ENCODE results near the gene ADAM11. TPM values are rescaled to one million over a fixed set of nuclear protein-coding genes. Genes with fewer than 3 reads are reported as not detected.

ADAM11 gene
- total and polyA plus RNA-seq, 2 of the 4 experiments (the other 2 are of a cell fraction) = 0.36 to 0.53 TPM

DNA sequence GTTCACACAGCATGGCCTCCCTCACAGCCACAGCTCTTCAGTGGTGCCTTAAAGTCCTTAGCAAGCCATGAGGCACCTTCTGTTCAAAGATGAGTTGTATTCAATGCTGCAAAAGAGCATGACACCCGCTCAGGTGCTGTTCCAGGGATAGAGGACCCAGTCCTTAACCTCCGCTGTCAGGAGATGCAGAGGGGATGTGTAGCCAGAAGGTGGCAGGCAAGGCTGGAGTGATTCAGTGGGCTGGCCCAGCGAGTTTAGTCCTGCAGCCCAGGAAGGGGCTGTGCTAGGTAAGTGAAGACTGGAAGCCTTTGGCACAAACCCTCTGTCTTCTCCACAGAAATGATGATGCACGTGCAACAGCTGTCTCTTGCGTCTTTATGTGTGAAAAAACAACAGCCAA lies 25.0 kb upstream of the ADAM11 start:
- H2BK20ac ChIP-seq (ENCODE audit: low read depth, low read length) = no peak overlapping the region
- ChIA-PET CTCF (no interaction called here), POLR2A (ENCODE audit: unreplicated experiment) (no interaction called here)
- peak; percentile 59 for ATAC-seq (ENCODE audit: low read depth)
- in situ Hi-C loops (cut with MboI; ENCODE audit: low sequenced_read_pairs) = no loop called here
- no peaks in the 10 kb centered on the region for H3K4me1 ChIP-seq (ENCODE audit: control insufficient read depth, insufficient read depth, low read length)
- H3K9me3 ChIP-seq (ENCODE audit: control insufficient read depth, insufficient read depth, low read length) = no peaks in the 10 kb centered on the region
- H2BK5ac ChIP-seq (ENCODE audit: low read depth, low read length, poor library complexity, severe bottlenecking) = no peak overlapping the region
- no peak overlapping the region for H4K91ac ChIP-seq (ENCODE audit: insufficient read depth, low read depth, low read length)
- H3K27me3 ChIP-seq (ENCODE audit: control insufficient read depth, insufficient read depth, low read length) = no peaks in the 10 kb centered on the region
- H3K4me2 ChIP-seq (ENCODE audit: low read depth, low read length) = no peak overlapping the region
- no TSS peak for BruUV-seq (replicated peaks)
- H3K14ac ChIP-seq (replicated peaks; ENCODE audit: low read depth, low read length) = no peak overlapping the region
- H3K18ac ChIP-seq (ENCODE audit: low read depth, low read length) = no peak overlapping the region
- H3K27ac ChIP-seq (ENCODE audit: insufficient read depth, low read length) = no peak overlapping the region
- H3K4ac ChIP-seq (ENCODE audit: low read depth, low read length) = no peak overlapping the region
- no peak overlapping the region for H2AFZ ChIP-seq (replicated peaks; ENCODE audit: low read length, poor library complexity)
- dilution Hi-C loops (cut with HindIII; ENCODE audit: low sequenced_read_pairs, unreplicated experiment) = no loop called here
- no peak overlapping the region for H3K4me3 ChIP-seq (ENCODE audit: insufficient read depth, low read depth, low read length)
- H2AK5ac ChIP-seq (ENCODE audit: low read depth, low read length) = no peak overlapping the region
- intact Hi-C loops (cut with micrococcal nuclease) = no loop called here
- no peaks in the 10 kb centered on the region for H4K20me1 ChIP-seq (ENCODE audit: insufficient read depth, low read length)
- 67% methylated on average over 1 of the region's 5 CpGs; no CpG with 5 or more reads in 1 of the 2 experiments for WGBS, 2 experiments (ENCODE audit: extremely low coverage in 2 of 2, insufficient read length in 1 of 2)
- 0 out of 4 replicates have a peak, but pooled peaks cover 0 to 3% of the 10 kb centered on the region in 2 experiments for H3K79me1 ChIP-seq (ENCODE audit: low read depth in 1 of 2, low read length in 2 of 2)
- no peak overlapping the region for H3K9ac ChIP-seq (ENCODE audit: low read depth, low read length)
- no peak overlapping the region for H2BK15ac ChIP-seq (ENCODE audit: low read depth, low read length)
- H3K36me3 ChIP-seq (ENCODE audit: control insufficient read depth, insufficient read depth, low read length) = peaks cover 5% of the 10 kb centered on the region
- H4K5ac ChIP-seq (ENCODE audit: low read depth, low read length) = no peak overlapping the region
- H3K56ac ChIP-seq (ENCODE audit: extremely low read depth, insufficient read depth, low read length) = no peak overlapping the region
- no peak overlapping the region for H4K8ac ChIP-seq (ENCODE audit: low read depth in 2 of 2, low read length in 2 of 2)
- peaks cover 2% of the 10 kb centered on the region; the same call in 1 of the 2 replicates for H3K9me1 ChIP-seq (ENCODE audit: insufficient read depth, low read length)
- no peak overlapping the region for H2AK9ac ChIP-seq (replicated peaks; ENCODE audit: low read depth, low read length, poor library complexity)
- H3K23ac ChIP-seq (ENCODE audit: low read depth, low read length) = no peak overlapping the region
- H2BK120ac ChIP-seq (ENCODE audit: low read depth, low read length) = no peak overlapping the region
- no peak for TF ChIP-seq MAFK (IDR thresholded peaks at IDR 0.05; ENCODE audit: low read depth, low read length)
- TF ChIP-seq, protein P1, sequence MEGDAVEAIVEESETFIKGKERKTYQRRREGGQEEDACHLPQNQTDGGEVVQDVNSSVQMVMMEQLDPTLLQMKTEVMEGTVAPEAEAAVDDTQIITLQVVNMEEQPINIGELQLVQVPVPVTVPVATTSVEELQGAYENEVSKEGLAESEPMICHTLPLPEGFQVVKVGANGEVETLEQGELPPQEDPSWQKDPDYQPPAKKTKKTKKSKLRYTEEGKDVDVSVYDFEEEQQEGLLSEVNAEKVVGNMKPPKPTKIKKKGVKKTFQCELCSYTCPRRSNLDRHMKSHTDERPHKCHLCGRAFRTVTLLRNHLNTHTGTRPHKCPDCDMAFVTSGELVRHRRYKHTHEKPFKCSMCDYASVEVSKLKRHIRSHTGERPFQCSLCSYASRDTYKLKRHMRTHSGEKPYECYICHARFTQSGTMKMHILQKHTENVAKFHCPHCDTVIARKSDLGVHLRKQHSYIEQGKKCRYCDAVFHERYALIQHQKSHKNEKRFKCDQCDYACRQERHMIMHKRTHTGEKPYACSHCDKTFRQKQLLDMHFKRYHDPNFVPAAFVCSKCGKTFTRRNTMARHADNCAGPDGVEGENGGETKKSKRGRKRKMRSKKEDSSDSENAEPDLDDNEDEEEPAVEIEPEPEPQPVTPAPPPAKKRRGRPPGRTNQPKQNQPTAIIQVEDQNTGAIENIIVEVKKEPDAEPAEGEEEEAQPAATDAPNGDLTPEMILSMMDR (conservative IDR thresholded peaks at IDR 0.05; ENCODE audit: low read depth, low read length) = peak; percentile 21; the same call in 1 of the 2 replicates
- no peak for DNase-seq

All from IMR-90 (cell line).